ENCODE measurements around the gene PGAP2. TPM values are rescaled to one million over a fixed set of nuclear protein-coding genes. Genes with fewer than 3 reads are reported as not detected.

Gene PGAP2
- polyA plus RNA-seq, 3 donors from 2014 or later: 10.7 to 16.1 TPM; not detected in 1

- Mint-ChIP-seq H3K36me3 (peaks cover 7 to 26% (median 19%) of the 10 kb centered on the region in 3 donors), H3K4me3 (peak overlapping the region in 4 of 5 donors; percentile 56 to 70 (median 66)), H3K27me3 (ENCODE audit: low read depth in 3 of 3) (peaks cover 6 to 13% (median 6%) of the 10 kb centered on the region in 3 donors), H3K9me3 (no peaks in the 10 kb centered on the region), H3K27ac (peak overlapping the region; percentile 85 to 98 (median 93)), H3K4me1 (peaks cover 73 to 78% of the 10 kb centered on the region in 2 donors)
- DNase-seq: no peak
Observed at GRCh38 chr11:3830730-3831129, 22.4 kb downstream of the PGAP2 start.

- Mint-ChIP-seq H3K4me3 (peak overlapping the region; percentile 10 to 70 (median 57)), H3K9me3 (no peaks in the 10 kb centered on the region), H3K4me1 (peaks cover 76 to 81% of the 10 kb centered on the region in 2 donors), H3K27ac (peak overlapping the region; percentile 85 to 98 (median 93)), H3K36me3 (peaks cover 7 to 26% (median 19%) of the 10 kb centered on the region in 3 donors), H3K27me3 (ENCODE audit: low read depth in 3 of 3) (peaks cover 6 to 13% (median 6%) of the 10 kb centered on the region in 3 donors)
- no peak for DNase-seq
Observed at GRCh38 chr11:3831378-3832239, 23.2 kb downstream of the PGAP2 start.

- peak overlapping the region; percentile 85 to 98 (median 93) for H3K27ac Mint-ChIP-seq
- peaks cover 6 to 13% (median 8%) of the 10 kb centered on the region in 3 donors for H3K27me3 Mint-ChIP-seq (ENCODE audit: low read depth in 3 of 3)
- H3K4me1 Mint-ChIP-seq: peaks cover 81 to 88% of the 10 kb centered on the region in 2 donors
- H3K9me3 Mint-ChIP-seq: no peaks in the 10 kb centered on the region
- H3K36me3 Mint-ChIP-seq: peaks cover 7 to 19% (median 14%) of the 10 kb centered on the region in 3 donors
- peak overlapping the region; percentile 18 to 66 (median 41) for H3K4me3 Mint-ChIP-seq
- no peak for DNase-seq
Observed at GRCh38 chr11:3832816-3833215, 24.5 kb downstream of the PGAP2 start.

GRCh38 chr11:3833449-3833848, 25.1 kb downstream of the PGAP2 start:
- peaks cover 88 to 91% of the 10 kb centered on the region in 2 donors for H3K4me1 Mint-ChIP-seq
- H3K27me3 Mint-ChIP-seq (ENCODE audit: low read depth in 3 of 3): peaks cover 6 to 13% (median 8%) of the 10 kb centered on the region in 3 donors
- H3K9me3 Mint-ChIP-seq: no peaks in the 10 kb centered on the region
- H3K4me3 Mint-ChIP-seq: peak overlapping the region; percentile 27 to 88 (median 41)
- DNase-seq: no peak
- H3K27ac Mint-ChIP-seq: peak overlapping the region; percentile 90 to 98 (median 94)
- peaks cover 7 to 14% (median 14%) of the 10 kb centered on the region in 3 donors for H3K36me3 Mint-ChIP-seq

GRCh38 chr11:3834349-3834663, 25.9 kb downstream of the PGAP2 start:
- DNase-seq: no peak
- Mint-ChIP-seq H3K4me1 (peaks cover 96 to 97% of the 10 kb centered on the region in 2 donors), H3K4me3 (peak overlapping the region; percentile 88 to 97 (median 92)), H3K27me3 (ENCODE audit: low read depth in 3 of 3) (peaks cover 10 to 15% (median 12%) of the 10 kb centered on the region in 3 donors), H3K27ac (peak overlapping the region; percentile 90 to 98 (median 94)), H3K9me3 (no peaks in the 10 kb centered on the region), H3K36me3 (peaks cover 7 to 14% (median 14%) of the 10 kb centered on the region in 3 donors)

GRCh38 chr11:3834664-3835461, 26.5 kb downstream of the PGAP2 start:
- peak in 1 of 3 donors; percentile 22 for DNase-seq

GRCh38 chr11:3835751-3836150, 27.4 kb downstream of the PGAP2 start:
- Mint-ChIP-seq H3K4me3 (peak overlapping the region; percentile 88 to 97 (median 92)), H3K36me3 (peaks cover 7 to 14% (median 13%) of the 10 kb centered on the region in 3 donors), H3K27ac (peak overlapping the region; percentile 90 to 98 (median 94)), H3K27me3 (ENCODE audit: low read depth in 3 of 3) (peaks cover 15 to 25% (median 20%) of the 10 kb centered on the region in 3 donors), H3K4me1 (peaks cover 93 to 95% of the 10 kb centered on the region in 2 donors), H3K9me3 (no peaks in the 10 kb centered on the region)
- no peak for DNase-seq

More at GRCh38 chr11:3834664-3835461, 26.5 kb downstream of the PGAP2 start:
- Mint-ChIP-seq H3K4me1 (peaks cover 99 to 100% of the 10 kb centered on the region in 2 donors), H3K9me3 (no peaks in the 10 kb centered on the region), H3K27ac (peak overlapping the region; percentile 90 to 98 (median 94)), H3K36me3 (peaks cover 7 to 14% (median 14%) of the 10 kb centered on the region in 3 donors), H3K27me3 (ENCODE audit: low read depth in 3 of 3) (peaks cover 15 to 20% (median 15%) of the 10 kb centered on the region in 3 donors), H3K4me3 (peak overlapping the region; percentile 88 to 97 (median 92))

- Mint-ChIP-seq H3K36me3 (peaks cover 7 to 10% (median 10%) of the 10 kb centered on the region in 3 donors), H3K27me3 (ENCODE audit: low read depth in 3 of 3) (peaks cover 19 to 26% (median 22%) of the 10 kb centered on the region in 3 donors), H3K4me1 (peaks cover 85 to 90% of the 10 kb centered on the region in 2 donors), H3K9me3 (no peaks in the 10 kb centered on the region), H3K27ac (peak overlapping the region; percentile 92 to 98 (median 95)), H3K4me3 (peak overlapping the region; percentile 88 to 97 (median 92))
- DNase-seq: peak; percentile 51 to 57 (median 51)
Observed at GRCh38 chr11:3836903-3837302, 28.5 kb downstream of the PGAP2 start.

GRCh38 chr11:3837793-3838192, 29.4 kb downstream of the PGAP2 start:
- Mint-ChIP-seq H3K27ac (peak overlapping the region; percentile 92 to 98 (median 95)), H3K4me3 (peak overlapping the region; percentile 88 to 97 (median 92)), H3K9me3 (no peaks in the 10 kb centered on the region), H3K4me1 (peaks cover 81 to 84% of the 10 kb centered on the region in 2 donors), H3K36me3 (peaks cover 7 to 10% (median 10%) of the 10 kb centered on the region in 3 donors), H3K27me3 (ENCODE audit: low read depth in 3 of 3) (peaks cover 21 to 26% (median 22%) of the 10 kb centered on the region in 3 donors)
- no peak for DNase-seq

- Mint-ChIP-seq H3K4me1 (peaks cover 77% of the 10 kb centered on the region in 2 donors), H3K36me3 (peaks cover 7 to 10% (median 9%) of the 10 kb centered on the region in 3 donors)
Observed at GRCh38 chr11:3838504-3838903, 30.1 kb downstream of the PGAP2 start.

GRCh38 chr11:3840004-3840869, 31.9 kb downstream of the PGAP2 start:
- peak overlapping the region; percentile 92 to 98 (median 95) for H3K27ac Mint-ChIP-seq
- peaks cover 59 to 60% of the 10 kb centered on the region in 2 donors for H3K4me1 Mint-ChIP-seq
- peaks cover 0 to 4% (median under 1%) of the 10 kb centered on the region in 3 donors for H3K36me3 Mint-ChIP-seq
- peaks cover 18 to 22% (median 20%) of the 10 kb centered on the region in 3 donors for H3K27me3 Mint-ChIP-seq (ENCODE audit: low read depth in 3 of 3)
- H3K9me3 Mint-ChIP-seq: no peaks in the 10 kb centered on the region
- peak overlapping the region; percentile 88 to 97 (median 92) for H3K4me3 Mint-ChIP-seq
- peak in 1 of 3 donors; percentile 25 for DNase-seq

More at GRCh38 chr11:3838504-3838903, 30.1 kb downstream of the PGAP2 start:
- DNase-seq: no peak
- Mint-ChIP-seq H3K27ac (peak overlapping the region; percentile 92 to 98 (median 95)), H3K9me3 (no peaks in the 10 kb centered on the region), H3K4me3 (peak overlapping the region; percentile 88 to 97 (median 92)), H3K27me3 (ENCODE audit: low read depth in 3 of 3) (peaks cover 21 to 26% (median 22%) of the 10 kb centered on the region in 3 donors)

GRCh38 chr11:3840870-3841425, 32.6 kb downstream of the PGAP2 start, which contains the start of gene RHOG:
TSS of gene RHOG (minus strand) at chr11:3840959. CDS start at chr11:3828138, 12,821 bp downstream.
- Mint-ChIP-seq H3K9me3 (no peaks in the 10 kb centered on the region), H3K27me3 (ENCODE audit: low read depth in 3 of 3) (peaks cover 16 to 19% (median 18%) of the 10 kb centered on the region in 3 donors), H3K27ac (peak within 1 kb of the TSS; percentile 92 to 98 (median 96)), H3K4me3 (peak within 1 kb of the TSS; percentile 88 to 97 (median 92)), H3K36me3 (no peaks in the 10 kb centered on the region), H3K4me1 (peaks cover 52 to 53% of the 10 kb centered on the region in 2 donors)
- peak; percentile 70 to 76 (median 76) for DNase-seq
